ENCODE results near the gene KIF6. TPM values are rescaled to one million over a fixed set of nuclear protein-coding genes. Genes with fewer than 3 reads are reported as not detected.

KIF6 gene
- total RNA-seq, 4 donors from 2014 or later, result 0.19 to 0.38 TPM; not detected in 2

DNA sequence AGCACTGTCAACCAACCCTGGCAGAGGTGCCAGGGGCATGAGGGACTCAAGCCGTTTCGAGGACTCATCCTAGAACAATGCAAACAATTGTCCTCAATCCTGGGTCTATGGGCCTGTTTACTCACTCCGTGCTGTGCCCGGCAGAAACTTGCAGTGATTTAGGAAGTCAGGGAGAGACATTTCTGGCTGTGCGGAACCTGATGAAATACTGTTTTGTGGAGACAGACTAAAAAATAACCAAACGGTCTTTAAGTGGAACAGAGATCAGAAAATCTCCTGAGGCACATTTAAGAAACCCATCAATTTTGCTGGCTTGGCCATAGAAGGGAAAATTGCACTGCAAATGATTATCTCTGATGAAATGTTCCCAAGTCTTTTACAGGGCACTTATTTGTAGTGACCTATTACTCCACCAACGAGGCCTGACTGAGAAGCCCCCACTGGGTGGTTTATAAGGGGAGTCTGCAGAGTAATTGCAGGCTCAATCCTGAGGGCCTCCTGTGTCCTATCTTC lies 322.9 kb downstream of the KIF6 start:
- TF ChIP-seq, protein P1, sequence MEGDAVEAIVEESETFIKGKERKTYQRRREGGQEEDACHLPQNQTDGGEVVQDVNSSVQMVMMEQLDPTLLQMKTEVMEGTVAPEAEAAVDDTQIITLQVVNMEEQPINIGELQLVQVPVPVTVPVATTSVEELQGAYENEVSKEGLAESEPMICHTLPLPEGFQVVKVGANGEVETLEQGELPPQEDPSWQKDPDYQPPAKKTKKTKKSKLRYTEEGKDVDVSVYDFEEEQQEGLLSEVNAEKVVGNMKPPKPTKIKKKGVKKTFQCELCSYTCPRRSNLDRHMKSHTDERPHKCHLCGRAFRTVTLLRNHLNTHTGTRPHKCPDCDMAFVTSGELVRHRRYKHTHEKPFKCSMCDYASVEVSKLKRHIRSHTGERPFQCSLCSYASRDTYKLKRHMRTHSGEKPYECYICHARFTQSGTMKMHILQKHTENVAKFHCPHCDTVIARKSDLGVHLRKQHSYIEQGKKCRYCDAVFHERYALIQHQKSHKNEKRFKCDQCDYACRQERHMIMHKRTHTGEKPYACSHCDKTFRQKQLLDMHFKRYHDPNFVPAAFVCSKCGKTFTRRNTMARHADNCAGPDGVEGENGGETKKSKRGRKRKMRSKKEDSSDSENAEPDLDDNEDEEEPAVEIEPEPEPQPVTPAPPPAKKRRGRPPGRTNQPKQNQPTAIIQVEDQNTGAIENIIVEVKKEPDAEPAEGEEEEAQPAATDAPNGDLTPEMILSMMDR (IDR thresholded peaks at IDR 0.05), result no peak
- ATAC-seq (ENCODE audit: low FRiP score) (no peak), DNase-seq (ENCODE audit: low spot score) (no peak)

DNA sequence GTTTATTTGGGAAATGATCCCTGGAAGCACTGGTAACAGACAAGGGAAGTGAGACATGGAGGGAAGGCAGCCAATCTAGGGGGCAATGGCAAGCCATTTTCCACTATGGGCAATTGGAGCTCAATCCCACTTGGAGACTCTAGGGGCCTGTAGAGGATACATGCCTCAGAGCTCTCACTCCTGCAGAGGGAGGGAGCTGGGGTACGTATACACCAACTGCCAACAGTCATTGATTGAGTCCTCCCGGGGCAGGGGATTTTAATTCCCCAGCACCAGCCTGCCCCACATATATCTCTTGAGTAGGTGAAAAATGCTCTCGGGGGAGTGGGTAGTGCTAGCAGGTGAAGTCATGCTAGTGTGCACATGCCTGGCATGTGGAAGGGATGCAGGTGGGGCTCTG lies 323.8 kb downstream of the KIF6 start:
- TF ChIP-seq, protein P1 (IDR thresholded peaks at IDR 0.05), result no peak
- ATAC-seq (ENCODE audit: low FRiP score), result no peak
- no peak for DNase-seq (ENCODE audit: low spot score)

DNA sequence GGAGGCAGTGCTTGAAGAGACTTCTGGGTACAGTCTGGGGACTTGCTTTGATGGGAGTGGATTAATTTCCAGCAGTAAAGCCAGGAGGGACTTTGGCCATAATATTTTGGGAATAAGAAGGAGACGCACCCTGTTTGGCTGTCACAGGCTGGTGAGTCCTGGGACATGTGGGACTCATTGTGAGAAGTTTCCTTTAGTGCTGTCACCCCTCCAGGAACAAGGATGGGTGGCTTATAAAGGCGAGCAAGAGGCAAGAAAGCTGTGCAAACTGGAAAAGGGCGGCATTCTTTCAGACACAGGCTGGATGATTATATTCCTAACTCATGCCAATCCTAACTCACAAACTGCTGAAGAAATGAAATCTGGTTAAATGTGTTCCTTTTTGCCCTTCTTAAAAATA lies 325.2 kb downstream of the KIF6 start:
- TF ChIP-seq, protein P1 (IDR thresholded peaks at IDR 0.05), result no peak
- DNase-seq (ENCODE audit: low spot score) (no peak), ATAC-seq (ENCODE audit: low FRiP score) (no peak)

DNA sequence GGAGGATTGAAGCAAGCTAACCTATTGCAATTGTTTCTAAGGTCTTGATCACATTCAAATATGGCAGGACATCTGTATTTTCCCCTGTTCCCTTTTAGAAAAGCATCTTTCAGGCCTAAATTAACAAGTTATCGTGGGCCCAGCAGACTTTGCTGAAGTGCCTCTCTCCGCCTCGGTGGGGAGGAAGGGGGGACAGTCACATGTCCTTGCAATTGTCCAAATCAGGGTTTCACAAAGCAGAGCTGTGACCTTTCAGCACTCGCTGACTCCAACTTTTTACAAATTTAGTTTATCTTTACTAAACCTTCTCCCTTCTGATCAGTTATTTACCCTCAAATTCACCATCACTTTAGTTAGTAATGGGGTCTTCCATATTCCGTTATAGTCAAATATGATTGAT lies 328.4 kb downstream of the KIF6 start:
- DNase-seq (ENCODE audit: low spot score) (no peak), ATAC-seq (ENCODE audit: low FRiP score) (no peak)
- TF ChIP-seq, protein P1 (IDR thresholded peaks at IDR 0.05), result no peak

DNA sequence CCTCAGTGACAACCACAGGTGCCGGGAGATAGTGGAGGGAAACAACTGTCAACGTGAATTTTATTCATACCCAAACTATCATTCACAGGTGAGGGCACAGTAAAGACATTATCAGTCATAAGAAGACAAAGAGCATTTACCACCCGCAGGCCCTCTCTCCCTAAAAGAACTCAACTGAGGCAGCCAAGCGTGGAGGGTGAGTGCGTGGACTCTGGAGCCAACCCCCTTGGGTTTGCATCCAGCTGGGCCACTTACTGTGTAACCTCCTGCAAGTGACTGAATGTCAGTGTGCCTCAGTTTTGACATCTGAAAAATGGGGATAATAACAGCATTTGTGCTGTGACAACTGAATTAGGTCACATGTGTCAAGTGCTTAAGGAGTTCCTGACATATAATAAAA lies 332.1 kb downstream of the KIF6 start:
- ATAC-seq (ENCODE audit: low FRiP score) (no peak), DNase-seq (ENCODE audit: low spot score) (no peak)
- TF ChIP-seq, protein P1 (IDR thresholded peaks at IDR 0.05), result no peak

DNA sequence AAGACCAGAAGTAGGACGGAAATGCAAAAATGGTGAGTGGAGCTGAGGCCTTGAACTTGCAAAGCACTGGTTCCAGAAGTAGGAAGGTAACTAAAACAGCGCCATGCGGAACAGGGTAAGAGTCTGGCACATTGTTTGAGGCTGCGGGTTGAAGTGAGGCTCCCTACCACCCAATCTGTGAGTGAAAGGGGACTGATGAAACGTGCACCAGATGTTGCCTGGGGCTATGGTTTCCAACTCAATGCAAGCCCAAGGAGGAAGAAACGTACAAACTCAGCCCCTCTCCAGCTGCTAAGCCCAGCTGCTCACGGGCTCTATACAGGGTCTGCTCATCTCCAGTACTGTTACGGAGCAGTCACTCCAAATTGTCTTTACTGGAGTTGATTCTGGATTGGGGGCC lies 334.0 kb downstream of the KIF6 start:
- TF ChIP-seq, protein P1 (IDR thresholded peaks at IDR 0.05), result no peak
- DNase-seq (ENCODE audit: low spot score), result no peak

DNA sequence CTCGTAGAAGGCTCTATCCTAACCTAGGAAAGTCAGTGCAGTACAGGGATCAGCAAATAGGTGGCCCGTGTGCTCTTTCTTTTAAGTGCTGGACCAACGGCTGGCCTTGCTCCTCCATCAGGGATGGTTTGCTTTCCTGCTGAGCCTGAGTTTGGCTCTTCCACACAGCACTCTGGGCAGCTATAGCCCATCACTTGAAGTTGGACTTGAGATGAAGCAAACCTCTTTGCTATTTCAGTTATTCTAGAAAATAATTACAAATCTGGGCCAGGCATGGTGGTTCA lies 335.8 kb downstream of the KIF6 start:
- DNase-seq (ENCODE audit: low spot score), result no peak
- no peak for ATAC-seq (ENCODE audit: low FRiP score)
- TF ChIP-seq, protein P1 (IDR thresholded peaks at IDR 0.05), result no peak

More for the DNA sequence above, 334.0 kb downstream of the KIF6 start:
- ATAC-seq (ENCODE audit: low FRiP score), result no peak

Measured in omental fat pad (tissue), 4 donors.